ENCODE measurements around the gene CSAG3.
"Not testable (repeated sequence)": the region's sequence is repeated elsewhere in the genome, so short reads cannot be mapped to it uniquely, and the experiment has no call there.

DNA sequence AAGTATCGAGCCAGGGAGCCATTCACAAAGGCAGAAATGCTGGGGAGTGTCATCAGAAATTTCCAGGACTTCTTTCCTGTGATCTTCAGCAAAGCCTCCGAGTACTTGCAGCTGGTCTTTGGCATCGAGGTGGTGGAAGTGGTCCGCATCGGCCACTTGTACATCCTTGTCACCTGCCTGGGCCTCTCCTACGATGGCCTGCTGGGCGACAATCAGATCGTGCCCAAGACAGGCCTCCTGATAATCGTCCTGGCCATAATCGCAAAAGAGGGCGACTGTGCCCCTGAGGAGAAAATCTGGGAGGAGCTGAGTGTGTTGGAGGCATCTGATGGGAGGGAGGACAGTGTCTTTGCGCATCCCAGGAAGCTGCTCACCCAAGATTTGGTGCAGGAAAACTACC is 22.5 kb upstream of the CSAG3 start:
- TF ChIP-seq, protein P1, sequence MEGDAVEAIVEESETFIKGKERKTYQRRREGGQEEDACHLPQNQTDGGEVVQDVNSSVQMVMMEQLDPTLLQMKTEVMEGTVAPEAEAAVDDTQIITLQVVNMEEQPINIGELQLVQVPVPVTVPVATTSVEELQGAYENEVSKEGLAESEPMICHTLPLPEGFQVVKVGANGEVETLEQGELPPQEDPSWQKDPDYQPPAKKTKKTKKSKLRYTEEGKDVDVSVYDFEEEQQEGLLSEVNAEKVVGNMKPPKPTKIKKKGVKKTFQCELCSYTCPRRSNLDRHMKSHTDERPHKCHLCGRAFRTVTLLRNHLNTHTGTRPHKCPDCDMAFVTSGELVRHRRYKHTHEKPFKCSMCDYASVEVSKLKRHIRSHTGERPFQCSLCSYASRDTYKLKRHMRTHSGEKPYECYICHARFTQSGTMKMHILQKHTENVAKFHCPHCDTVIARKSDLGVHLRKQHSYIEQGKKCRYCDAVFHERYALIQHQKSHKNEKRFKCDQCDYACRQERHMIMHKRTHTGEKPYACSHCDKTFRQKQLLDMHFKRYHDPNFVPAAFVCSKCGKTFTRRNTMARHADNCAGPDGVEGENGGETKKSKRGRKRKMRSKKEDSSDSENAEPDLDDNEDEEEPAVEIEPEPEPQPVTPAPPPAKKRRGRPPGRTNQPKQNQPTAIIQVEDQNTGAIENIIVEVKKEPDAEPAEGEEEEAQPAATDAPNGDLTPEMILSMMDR (IDR thresholded peaks at IDR 0.05), result not testable (repeated sequence)
- not testable (repeated sequence) for TF ChIP-seq POLR2A, EP300, POLR2AphosphoS5 (IDR thresholded peaks at IDR 0.05)

Data from gastroesophageal sphincter (tissue), 3 donors.